ENCODE results near the gene KCTD4.

GRCh38 chr13:45180303-45180702 lies 20.5 kb downstream of the KCTD4 start:
- no peak for TF ChIP-seq POLR2A (IDR thresholded peaks at IDR 0.05)
- TF ChIP-seq CTCF (IDR thresholded peaks at IDR 0.05) = no peak
